TTC549 (cell line): ENCODE results near the gene SLC6A6.

Experiments used
- FAIRE-seq: peaks from 2 replicates; lab custom pipeline; 2012; peaks lifted over from hg19 to GRCh38; lab: Jason Lieb, UNC

Gene SLC6A6

DNA sequence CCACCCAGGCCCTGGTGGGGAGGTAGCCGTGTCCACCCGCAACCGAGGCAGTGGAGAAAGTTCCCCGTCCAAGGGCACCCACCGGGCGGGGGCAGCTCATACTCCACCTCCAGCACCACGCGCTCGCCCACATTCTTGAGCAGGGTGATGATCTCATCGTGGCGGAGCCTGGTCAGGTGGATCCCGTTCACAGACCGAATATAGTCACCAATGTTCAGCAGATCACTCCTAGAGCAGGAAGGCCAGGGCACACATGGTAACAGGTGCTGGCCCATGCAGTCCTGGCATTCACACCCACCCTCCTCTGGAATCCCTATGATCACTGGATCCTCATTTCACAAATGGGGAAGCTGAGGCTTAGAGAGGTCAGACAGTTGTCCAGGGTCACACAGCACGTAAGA is 121.9 kb downstream of the SLC6A6 start:
- no peak for FAIRE-seq

DNA sequence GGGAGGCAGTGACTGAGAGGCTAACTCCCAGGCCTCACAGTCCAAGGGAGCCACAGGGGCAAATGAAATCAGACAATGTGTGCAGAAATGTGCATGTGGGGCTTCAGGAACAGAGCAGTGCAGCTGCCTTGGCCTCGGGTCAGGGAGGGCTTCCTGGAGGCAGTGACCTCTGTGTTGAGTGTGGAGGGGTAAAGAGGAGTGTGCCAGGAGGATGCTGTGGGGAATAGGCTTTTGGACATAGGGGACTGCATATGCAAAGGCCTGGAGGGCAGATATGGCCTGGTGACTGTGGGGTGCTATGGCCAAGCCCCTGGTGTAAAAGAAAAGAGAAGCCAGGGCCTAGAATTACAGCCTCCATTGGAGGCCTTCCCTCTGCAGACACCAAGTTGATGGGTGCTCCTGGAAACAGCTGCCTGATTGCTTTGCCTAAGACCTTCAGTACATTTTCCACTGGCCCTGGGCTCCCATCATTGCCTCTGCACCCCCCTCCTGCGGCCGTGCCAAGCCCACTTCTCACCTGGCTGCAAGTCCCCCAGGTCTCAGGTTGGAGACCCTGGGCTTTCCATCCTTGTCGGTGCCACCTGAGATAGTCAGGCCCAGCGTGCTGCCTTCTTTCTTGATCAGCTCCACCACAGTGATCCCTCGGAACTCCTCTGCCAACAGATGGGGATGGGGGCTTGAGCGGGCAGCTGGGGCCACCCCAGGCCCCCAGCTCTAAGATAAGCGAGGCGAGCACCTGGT is 122.7 kb downstream of the SLC6A6 start:
- no peak for FAIRE-seq

DNA sequence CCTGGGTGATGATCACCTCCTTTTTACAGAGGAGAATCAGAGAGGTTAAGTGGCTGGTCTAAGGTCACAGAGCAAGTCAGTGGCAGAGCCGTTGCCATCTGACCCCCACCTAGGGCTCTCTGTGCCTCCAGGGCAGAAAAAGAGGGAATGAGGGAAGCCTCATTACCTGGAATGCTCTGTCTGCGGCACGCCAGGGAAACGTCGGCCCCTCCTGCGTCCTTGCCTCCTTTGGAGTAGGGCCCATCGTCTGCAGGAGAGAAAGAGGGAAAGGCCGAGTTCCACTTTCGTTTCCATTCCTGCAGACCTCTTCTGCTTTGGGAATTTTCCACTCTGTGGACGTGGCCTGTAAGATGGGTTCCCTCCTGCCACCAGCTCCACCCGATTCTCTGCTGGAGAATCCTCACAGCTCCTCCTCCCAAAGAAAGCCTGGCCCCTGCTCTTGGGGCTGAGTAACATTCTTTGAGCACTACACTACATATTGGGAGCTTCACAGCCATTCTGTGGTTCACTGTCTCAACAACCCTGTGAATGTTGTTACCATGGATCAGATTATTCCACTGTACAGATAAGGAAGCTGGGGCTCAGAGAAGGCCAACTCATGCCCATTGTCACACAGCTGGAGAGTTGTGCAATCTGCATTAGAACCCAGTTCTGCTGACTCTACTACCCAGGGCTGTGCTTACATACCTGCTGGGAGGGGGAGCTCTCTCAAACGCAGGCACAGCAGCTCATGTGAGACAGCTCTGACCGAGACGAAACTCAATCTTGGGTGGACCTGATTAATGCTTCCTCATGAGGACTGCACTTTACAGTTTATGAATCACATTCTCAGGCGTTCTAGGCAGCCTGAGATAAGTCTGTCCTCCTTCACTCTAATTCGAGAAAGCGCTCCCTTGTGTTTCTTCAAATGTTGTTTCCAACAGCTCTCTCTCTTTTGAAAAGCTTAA is 123.6 kb downstream of the SLC6A6 start:
- no peak for FAIRE-seq

DNA sequence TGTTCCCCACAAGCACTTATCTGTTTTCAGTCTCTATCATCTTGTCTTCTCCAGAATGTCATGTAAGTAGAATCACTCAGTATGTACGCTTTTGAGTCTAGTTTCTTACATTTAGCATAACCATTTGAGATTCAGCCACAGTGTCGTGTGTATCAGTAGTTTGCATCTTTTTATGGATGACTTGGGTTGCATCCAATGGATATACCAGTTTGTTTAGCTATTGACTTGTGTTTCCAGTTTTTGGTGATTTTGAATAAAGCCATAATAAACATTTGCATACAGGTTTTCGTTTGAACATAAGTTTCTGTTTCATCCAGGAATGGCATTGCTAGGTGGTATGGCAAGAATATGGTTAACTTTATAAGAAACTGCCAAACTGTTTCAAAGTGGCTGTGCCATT is 125.7 kb downstream of the SLC6A6 start:
- FAIRE-seq = no peak

DNA sequence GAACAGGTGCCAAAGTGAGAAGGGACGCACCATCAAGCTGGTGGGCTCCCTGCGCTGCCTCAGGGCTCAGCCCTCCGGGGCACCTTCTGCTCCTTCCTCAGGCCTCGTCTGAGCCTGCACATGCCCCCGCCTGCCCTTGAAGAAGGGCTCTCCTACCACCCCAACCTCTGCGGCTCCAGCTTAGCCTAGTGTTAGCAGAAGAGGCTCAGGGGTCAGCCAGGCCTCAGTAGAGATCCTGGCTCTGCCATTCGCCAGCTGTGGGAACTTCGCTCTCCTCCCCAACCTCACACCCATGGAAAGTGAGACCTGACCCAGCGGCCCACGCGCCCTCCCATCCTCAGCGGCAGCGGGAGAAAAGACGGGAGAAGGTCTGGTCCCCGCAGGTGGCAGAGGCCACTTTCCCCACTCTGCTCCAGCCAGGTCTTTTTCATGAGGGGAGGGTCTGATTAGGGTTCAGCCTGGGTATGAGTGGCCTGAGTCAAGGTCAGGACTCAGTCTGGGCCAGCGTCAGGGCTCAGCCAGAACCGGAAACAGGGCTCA is 129.5 kb downstream of the SLC6A6 start:
- FAIRE-seq = no peak

DNA sequence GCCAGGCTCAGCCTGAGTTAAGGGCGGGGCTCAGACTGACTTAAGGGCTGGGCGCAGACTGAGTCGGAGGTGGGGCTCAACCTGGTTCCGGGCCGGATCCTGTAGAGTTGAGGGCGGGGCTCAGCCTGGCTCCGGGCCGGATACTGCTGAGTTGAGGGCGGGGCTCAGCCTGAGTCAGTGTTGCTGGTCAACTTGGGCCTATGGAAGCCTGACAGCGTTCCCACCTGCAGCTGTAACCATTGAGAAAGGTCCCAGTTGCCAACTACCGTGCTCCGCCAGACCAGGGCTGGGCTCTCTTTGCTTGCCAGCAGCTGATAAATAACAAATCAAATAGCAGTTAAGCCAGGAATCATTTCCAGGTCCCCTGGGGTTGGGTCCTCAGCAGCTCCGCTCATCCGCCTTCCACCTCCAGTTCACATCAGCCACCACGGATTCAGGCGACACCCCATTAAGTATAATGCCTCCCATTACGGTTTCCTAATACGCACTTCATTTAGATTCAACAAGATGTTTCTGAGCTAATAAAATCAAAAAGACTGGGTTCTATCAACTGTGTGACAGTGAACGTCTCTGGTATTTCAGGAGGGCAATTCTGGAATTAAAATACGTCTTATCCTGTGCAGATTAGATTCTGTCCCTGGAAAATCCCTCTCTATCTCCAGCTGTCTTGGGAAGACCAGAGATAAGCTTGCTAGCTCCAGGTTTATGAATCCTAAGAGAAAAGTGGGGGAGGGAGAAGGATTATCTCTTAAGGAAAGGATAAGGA is 130.5 kb downstream of the SLC6A6 start:
- FAIRE-seq = no peak

DNA sequence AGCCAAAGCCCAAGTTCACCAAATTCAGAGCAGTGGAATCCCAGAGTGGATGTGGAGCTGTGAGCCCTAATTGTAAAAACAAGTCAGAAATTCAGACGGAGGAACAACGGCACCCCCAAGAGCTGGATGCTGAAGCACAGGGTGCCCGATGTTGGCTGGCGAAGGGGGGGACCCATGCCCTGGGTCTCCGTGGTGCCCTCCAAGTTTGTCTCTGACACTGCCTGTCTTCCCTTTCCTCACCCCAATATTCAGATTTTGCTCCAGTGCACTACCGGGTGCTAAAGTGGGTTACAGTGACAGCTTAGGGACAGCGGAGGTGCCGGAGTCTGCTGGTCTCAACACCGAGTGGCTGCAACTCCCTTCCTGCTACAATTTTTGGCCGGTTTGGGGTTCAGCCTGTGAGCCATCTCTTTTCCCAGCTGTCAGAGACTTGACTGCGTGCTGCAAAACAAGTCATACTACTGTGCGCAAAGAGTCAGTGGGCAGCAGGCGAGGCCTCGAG is 131.1 kb downstream of the SLC6A6 start:
- no peak for FAIRE-seq

DNA sequence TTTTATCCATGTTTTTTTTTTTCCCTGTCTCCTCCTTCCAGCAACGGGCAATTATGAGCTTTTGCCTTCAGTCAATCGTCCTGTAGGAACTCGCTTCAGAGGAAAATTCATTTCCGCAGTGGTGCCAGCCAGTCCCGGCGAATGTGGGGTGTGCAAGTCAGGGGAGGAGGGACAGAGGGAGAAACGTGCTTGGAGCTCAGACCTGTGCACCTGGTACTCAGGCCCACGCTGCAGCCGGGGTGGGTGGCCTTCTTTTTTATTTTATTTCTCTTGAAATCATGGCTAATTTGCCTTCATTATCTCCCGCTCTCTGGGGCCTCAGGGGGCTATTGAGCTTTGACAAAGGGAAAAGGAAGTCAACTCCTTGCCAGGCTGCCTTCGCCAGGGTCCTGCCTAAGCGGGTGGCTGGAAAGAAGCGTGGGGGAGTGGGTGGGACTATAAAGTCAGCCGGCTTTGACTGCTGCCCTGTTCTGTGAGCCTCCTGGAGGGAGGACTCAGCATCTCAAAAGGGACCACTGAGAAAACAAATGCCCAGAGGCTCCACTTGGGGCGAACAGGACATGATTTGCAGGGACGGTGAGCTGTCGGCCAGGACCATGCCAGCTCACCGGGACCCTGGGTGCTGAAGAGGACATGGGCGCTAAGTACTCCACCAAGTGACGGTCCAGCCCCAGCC is 132.2 kb downstream of the SLC6A6 start:
- FAIRE-seq = no peak

DNA sequence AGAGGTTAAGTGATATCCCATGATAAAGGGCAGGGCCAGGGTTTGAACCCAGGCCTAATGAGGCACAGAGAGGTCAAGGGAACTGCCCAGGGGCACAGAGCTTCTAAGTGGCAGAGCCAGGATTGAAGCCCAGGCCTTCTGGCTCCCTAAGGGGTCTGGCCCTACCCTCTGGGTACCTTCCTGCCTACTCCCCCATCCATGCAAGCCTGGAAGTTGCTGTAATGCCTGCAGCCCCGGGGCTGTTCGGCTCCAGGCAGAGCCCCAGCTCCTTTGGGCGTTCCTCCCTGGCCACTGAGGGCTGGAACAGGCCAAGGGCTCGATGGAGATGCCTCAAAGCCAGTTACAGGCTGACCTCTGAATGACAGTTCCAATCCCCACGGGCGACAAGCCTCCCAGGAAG is 133.2 kb downstream of the SLC6A6 start:
- FAIRE-seq = no peak

DNA sequence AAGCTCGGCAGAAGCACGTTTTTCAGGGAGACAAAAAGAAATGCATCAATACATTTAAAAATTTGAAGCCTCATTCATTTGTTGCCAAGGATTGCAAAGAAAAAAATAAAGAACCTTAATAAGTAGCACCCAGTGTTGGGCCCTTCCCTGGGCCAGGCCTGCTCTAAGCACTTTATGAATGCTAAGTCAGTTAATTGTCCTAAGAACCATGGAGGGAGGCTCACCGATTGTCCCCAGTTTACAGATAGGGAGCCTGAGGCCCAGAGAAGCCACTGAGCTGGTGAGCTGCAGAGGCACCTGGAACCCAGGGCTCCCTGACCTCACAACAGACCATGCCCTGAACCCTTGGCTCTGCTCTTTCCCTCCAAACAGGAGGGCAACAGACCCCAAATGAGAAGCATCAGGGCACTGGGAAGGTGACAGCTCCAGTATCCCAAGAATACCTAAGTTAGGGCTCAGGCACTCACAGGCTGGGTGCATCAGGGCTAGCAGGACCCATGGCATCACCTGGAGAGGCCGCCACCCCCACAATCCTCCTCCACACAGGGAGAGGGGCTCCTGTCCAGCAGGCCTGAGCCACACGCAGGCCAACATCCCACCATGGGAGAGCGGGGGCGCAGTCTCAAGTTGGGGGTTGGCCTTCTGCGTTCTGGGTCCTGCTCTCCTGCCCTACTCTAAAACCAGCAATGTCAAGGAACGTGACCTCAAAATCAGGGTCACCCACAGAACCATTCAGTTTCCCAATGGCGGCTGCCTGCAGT is 133.8 kb downstream of the SLC6A6 start:
- FAIRE-seq = no peak

DNA sequence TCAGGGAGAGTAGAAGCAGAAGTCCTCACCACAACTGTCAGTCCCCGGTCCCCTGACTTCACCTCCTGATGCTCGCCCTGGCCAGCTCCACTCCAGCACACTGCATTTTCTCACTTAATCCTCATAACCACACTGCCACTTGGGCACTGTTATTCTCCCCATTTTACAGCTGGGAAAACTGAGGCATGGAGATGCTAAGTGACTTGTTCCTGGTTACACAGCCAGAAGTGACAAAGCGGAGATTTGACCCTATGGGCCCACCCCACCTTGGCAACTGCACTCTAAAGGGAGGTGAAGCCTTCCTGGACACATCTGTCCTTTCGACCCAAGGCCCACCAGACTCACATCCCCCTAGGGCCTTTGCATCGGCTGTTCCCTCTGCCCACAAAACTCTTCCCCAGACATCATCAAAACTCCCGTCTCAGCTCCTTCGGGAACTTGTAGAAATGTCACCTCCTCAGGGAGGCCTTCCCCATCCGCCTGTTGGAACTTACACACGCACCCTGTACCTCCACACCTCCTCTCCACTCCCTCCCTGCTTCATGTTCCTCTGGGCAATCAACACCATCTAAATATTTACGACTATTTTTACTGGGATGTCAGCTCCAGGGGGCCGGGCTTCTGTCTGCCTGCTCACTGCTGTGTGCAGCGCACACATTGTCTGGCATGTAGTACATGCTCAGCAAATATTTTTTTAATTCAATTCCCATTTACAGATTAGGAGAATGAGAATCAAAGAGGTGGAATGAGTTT is 134.6 kb downstream of the SLC6A6 start:
- no peak for FAIRE-seq

DNA sequence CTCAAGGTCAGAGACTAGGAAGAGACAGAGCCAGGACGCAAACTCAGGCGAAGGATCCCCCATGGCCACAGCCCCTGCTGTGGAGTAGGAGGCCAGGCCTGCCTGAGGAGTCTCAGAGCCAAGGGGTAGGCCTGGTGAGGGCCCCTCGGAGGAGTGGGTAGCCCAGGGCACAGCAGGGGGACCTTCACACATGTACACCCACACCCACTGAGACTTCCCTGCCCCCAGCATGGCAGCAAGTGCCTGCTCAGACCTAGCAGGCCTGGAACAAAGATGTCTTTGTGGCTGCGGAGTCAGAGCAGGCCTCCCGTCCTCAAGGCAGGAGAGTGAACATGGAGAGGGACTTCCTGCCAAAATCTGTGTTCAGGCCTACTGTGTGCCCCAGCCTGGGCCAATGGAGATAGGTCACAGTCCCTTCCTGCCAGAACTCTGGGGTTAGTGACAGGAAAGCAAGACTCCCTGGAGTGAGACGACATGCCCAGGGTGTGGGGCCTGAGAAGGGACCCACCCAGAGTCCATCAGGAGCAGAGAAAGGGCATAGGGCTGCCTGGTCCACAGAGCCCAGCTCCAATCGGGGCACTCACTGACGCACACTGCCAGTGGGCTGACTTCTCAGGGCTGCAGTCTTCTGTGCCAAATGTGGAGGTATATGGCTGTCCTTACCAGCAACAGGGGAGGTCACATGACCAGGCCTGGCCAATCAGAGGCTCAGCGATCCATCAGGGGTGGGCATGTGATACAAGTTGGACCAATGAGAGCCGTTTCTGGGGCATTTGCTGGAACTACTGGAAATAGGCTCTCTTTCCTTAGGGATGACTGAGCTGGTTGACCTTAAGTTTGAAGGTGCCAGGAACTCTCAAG is 135.4 kb downstream of the SLC6A6 start:
- no peak for FAIRE-seq

DNA sequence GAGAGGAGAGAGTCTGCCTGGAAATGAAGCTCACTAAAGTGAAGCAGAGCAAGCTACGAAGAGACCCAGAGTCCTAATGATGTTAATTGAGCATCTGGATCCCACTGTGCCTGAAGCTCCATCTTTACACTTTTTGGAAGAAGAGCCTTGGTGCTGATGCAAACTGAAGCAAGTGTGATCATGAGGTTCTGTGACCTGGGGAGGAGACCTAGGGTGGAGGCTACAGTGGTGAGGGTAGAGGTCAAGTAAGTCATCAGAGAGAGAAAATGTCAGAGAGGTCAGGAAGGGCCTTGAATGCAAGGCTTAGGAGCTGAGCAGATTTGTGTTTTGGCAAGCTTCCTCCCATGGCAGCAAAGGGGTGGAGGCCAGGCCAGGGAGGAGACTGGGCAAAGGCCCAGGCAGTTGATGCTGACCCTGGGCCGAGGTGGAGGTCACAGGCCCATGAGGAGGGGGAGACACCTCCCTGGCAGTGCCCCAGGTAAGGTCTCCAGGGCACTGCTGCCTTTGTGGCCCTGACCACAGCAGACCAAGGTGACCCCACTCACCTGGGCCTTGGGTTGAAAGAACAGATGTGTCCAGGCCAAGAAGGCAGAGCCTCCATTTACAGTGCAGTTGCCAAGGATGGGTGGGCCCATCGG is 136.2 kb downstream of the SLC6A6 start:
- no peak for FAIRE-seq
